HG03521 (cell line): Measurements from ENCODE around the gene PARVB.

Experiments
- ATAC-seq: cut with Tn5 transposase; IDR thresholded peaks from one replicate; pipeline ENCODE4 v1.9.1; 2021; ENCODE audit warnings: mild to moderate bottlenecking, moderate library complexity; ENCODE audit not compliant: unreplicated experiment

Gene PARVB

DNA sequence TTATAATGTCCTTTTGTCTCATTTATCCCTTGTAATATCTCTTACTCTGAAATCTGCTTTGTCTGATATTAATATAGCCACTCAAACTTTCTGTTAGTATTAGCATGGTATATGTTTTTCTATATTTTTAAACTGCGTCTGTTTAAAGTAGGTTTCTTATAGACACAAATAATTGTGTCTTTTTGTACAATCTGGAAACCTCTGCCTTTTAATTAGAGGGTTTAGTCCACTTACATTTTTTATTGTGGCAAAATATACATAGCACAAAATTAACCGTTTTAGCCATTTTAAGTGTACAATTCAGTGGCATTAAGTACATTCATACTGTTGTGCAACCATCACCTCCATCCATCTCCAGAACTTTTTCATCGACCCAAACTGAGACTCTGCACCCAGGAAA, 185.2 kb downstream of the PARVB start:
- no peak for ATAC-seq

DNA sequence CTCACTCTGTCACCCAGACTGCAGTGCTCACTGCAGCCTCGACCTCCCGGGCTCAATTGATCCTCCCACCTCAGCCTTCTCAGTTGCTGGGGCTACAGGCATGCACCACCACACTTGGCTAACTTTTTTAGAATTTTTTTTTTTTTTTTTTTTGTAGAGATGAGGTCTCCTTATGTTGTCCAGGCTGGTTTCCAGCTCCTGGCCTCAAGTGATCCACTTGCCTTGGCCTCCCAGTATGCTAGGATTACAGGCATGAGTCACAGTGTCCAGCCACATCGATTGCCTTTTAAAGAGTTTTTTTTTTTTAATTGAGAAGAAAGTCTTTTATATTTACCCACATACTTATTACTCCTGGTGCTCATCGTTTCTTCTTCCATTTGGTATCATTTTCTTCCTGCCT, 186.6 kb downstream of the PARVB start:
- ATAC-seq, result no peak

DNA sequence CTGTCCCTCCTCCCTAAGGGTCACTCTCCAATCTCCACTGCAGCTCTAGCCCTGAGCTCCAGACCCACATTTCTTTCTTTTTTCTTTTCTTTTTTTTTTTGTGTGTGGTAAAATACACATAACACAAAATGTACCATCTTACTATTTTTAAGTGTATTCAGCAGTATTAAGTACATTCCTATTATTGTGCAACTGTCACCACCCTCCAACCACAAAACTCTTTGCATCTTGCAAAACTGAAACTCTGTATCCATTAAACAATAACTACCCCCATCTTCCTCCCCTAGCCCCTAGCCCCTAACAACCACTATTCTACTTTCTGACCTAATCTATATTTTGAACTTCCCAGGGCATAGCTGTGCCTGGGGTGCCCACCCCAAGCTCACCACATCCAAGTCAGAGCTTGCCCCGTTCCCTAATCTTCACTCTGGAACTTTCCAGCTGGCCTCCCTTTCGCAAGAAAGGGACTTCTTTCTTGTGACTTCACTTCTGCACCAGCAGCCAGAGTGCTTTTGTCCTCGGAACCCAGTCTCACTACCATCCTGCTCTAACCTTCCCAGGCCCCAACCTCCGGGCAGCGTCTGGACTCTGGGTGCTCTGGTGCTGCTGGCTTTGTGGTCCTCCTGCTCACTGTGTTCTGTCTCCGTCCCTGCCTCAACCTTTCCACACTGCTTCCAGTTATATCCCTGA, 187.3 kb downstream of the PARVB start:
- no peak for ATAC-seq

DNA sequence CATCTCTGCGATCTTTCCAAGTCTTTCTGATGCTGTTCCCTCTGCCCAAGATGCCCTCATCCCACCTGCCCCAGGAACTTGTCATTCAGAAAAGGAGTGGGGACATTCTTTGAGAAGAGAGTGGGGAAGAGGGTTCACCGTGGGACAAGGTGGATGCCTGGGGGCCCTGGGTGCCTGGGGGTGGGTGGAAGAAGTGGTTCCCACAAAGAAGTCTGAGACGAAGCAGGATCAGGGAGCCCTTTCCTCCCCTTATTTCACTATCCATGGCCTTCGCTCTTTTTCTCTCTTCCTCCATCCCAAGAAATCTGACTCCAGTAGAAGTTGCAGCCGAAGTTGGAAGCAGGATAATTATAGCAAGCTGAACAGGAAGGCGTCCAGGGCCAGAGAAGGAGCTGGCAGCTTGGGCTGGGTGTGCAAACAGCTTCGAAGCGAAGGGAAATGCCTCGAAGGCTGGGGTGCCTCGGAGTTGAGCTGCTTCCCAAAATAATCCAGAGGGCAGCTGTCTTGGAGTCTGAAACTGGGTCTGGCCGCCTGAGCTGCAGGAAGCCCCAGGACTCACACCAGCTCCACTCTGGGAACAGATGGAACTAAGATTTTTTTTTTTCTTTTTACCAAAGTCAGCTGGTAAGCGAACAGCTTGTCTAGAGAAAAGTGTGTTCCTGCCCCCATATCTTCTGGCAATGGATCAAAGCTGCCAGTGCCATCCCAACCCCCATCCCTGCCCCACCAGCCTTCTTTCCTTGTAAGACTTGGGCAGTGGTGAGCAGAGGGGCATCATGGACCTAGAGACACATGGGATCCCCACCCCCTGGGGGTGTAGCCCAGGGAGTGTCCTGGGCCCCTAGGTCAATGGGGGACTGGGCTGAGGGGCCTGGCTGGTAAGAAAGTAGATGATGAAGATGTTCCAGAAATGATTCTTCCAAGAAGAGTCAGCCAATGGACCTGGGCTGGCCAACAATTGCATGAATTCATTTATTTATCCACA, 188.1 kb downstream of the PARVB start:
- no peak for ATAC-seq

DNA sequence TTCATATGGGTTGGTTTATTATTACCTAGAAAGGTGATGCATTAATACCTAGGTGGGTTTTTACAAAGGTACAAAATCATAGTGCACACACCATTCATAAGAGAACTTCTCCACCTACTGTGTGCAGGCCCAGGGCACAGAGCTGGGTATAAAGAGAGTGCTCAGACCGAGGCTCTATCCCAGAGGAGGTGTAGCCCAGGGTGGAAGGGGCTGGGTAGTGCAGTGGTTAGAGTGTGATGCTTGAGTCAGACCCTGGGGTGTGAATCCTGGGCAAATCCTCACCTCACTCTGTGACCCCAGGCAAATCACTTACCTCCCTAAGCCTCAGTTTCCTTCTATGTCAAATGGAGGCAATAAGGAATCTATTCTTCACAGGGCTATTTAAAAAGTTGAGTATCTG, 188.8 kb downstream of the PARVB start:
- no peak for ATAC-seq

DNA sequence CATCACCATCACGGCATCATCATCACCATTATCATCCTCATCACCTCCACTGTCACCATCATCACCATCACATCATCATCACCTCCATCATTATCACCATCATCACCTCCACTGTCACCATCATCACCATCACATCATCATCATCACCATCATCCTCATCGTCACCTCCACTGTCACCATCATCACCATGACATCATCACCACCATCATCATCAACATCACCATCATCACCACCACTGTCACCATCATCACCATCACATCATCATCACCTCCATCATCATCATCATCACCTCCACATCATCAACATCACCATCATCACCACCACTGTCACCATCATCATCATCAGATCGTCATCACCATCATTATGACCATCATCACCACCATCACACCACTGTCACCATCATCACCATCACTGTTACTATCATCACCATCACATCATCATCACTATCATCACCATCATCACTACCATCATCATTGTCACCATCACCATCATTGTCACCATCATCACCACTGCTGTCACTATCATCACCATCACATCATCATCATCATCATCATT, 189.5 kb downstream of the PARVB start:
- no peak for ATAC-seq

DNA sequence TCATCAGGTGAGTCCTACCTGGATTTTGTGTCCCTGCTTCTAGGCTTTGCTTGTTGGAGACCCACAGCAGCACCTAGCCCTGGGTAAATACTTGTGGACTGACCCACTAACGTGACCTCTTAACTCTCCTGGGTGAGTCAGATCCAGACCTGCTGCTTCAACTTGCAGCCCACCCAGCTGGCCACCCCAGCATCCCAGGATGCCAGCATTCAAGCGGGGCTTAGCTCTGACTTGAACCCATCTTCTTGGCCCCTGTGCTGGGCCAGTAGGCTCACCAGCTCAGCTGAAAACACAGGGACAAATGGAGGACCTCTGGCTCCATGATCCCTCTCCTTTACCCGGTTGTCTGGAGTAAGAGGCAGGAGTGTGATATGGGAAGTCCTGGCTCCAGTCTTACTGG, 190.1 kb downstream of the PARVB start:
- no peak for ATAC-seq

DNA sequence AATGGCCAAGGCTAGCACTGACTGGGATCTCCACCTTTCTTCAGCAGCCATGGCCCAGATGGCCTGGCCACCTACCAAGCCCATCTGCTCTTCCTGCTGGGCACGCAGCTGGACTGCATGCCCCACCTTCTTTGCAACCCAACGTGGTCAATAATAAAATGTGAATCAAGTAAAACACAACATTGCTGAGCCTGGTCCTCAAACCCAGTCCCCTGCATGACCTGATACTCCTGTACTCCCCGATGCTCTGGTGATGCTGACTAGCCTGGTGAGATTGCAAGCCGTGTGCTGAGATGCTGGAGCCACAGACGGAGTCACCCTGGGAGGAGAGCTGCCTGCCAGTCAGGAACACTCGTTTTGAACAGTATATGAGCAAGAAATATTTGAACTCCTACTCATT, 190.7 kb downstream of the PARVB start:
- no peak for ATAC-seq

DNA sequence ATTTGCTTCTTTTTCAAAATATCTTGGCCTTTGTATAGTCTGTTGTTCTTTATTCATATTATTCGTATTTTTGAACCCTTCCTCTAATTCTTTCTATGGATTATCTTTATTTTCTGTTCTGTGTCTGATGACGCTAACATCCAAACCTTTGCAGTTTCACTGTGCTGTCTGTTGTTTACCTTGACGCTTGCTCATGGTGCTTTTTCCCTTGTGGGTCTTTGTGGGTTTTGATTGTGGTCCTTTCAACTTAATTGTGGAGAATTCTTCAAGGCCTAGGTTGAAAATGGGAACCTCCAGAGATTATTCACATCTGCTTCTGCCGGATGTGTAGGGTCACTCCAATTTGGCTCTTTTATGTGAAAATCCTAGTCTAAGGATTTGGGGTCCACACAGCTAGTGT, 191.2 kb downstream of the PARVB start:
- no peak for ATAC-seq

DNA sequence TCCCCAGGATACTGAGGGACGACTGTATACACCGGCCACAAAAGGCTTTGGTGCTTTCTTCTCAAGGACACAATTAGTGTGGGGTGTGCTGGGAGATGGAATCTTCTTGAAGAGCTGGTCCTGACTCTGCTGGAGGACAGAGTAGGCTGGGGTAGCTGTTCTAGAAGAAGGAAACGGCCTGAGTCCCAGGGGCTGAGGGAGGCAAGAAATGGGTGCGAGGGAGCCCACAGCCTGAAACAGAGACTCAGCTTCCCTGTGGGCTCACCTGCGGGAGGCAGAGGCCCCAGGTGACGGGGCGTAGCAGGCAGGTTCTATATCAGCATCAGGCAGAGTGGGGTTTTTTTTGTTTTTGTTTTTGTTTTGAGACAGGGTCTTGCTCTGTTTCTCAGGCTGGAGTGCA, 193.2 kb downstream of the PARVB start:
- no peak for ATAC-seq

DNA sequence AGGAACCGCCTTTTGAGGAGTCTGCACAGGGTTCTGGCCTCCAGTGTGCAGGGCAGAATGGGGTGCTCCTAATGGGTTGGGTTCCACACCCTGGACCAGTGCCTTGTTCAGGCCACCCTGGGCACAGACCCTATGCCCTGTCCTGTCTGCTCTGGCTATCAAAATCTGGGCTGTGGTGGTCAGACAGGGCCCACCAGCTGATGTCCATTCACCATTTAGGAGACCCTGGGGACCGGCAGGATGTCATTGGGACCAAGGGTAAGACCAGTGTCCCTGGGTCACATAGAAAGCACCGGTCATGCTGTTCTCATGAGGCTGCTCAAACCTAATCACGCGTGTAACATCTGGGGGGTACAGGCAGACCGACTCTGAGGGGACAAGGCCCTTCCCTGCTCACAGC, 194.0 kb downstream of the PARVB start:
- no peak for ATAC-seq

DNA sequence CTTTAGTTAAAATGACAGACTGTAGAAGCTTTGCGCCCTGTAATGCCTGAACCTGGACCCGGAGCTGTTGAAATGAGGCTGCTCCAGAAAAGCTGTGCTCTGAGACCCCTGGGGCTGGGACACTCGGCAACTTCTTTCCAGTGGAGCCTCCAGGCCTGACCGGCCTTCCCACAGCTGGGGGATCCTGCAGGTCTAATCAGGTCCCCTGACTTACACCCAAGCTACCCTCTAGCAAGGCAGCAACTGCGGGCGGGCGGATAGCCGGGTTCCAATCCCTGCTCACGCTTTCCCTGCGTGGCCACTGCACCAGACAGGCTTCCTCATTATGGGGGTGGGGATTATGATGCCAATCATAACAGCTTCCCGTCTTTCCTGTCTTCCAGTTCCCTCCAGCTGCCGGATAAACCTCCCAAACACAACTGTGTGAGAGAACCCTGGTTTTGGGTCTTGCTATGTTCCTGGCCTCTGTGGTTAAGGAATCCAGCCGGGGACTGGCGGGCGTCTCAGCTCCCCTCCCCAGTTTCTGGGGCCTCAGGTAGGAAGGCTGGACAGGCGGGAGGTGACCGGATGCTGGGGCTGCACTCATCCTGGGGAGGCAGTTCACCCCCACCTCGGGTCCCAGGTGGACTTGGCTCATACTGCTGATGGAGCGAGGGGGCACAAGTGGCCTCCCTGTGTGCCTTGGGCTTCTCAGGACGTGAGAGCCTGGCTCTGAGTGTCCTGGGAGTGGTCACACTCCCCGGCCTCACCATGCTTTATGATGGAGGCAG, 195.2 kb downstream of the PARVB start:
- ATAC-seq, result no peak

DNA sequence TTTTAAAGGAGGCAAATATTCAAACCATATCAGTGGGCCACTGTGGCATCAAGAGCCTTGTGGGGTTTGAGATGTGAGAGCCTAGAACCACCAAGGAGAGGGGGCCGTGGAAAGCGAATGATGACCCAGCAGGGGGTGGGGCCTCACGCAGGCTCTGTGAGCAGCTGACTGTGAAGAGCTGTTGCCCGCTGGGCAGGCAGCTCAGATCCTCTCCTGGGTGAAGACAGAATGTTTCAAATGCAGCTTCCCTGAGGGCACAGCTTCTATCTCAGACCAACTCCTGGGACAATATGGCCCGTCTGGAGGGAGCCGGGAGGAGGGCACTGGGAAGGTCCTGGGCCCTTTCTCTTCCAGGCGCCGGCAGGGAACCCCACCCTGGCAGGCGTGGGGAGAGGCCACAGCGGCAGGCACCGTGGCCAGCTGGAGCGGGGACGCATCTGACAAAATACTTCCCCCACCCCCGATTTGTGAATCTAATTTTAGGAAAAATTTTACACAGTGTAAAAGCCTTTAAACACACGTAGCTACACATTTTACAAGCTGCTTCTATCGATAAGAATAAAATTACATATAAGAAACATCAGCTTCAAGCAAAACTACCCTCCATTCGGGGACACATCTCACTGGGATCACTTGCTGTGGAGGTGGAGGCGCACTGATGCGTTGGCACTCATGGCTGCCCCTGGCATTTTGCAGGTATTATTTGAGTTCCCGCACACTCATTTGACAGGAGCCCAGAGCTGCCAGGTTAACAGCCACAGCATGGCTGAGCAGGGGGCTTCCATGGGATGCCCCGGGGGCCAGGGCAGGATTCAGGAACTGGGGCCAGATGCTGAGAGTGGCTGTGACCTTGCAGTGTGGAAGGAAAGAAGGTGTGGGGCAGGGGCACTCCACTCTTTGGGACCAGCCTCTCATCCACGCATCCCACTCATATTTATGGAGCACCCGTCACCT, 196.9 kb downstream of the PARVB start:
- ATAC-seq, result no peak

DNA sequence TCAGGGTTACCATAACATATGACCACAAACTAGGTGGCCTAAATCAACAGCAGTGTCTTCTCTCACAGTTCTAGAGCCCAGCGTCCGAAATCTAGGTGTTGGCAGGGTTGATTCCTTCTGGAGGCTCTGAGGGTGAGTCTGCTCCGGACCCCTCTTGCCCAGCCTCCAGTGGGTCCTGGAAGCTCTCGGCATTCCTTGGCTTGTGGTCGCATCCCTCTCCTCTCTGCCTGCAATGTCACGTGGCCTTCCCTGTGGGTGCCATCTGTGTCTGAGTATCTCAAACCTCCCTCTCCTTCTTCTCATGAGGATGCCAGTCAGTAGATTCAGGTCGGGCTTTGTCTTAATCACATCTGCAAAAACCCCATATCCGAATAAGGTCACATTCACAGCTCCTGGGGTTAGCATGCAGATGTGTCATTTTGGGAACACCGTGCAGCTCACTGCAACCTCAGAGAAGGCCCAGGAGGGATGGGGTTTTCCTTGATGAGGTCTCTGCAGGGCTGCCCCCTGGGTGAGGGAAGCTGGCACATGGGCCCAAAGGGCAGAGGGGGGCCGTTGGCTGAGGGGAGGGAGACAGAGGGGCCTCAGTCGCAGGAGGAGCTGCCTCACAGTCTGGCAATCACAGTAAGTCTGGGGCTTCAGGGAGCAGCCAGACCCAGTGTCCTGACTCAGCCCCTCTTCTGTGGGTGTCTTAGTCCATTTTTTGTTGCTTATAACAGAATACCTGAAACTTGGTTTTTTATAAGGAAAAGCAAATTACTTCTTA, 197.8 kb downstream of the PARVB start:
- no peak for ATAC-seq
